PC-3 (cell line): ENCODE results near the gene SNUPN.

Experiments used
- CTCF ChIP-seq: fragments of 300-600 bp; sonication (generic); conservative IDR thresholded peaks from 2 replicates; pipeline ENCODE4 v1.5.1; 2017; ENCODE audit warnings: antibody characterized with exemption, low read depth, mild to moderate bottlenecking, low read length
- EZH2phosphoT487 ChIP-seq: fragments of 300-600 bp; sonication (generic); IDR thresholded peaks from 2 replicates; pipeline ENCODE4 v1.6.1; 2018; ENCODE audit warnings: mild to moderate bottlenecking, antibody characterized with exemption, low read length, borderline replicate concordance

GRCh38 chr15:75594276-75594675 lies 31.2 kb downstream of the SNUPN start:
- no peak for TF ChIP-seq CTCF
- TF ChIP-seq EZH2phosphoT487 = no peak
